HL-60 (cell line): ENCODE data around the gene MEIOSIN.

Experiments used
- DNase-seq, 2 experiments: peaks; one replicate each; pipeline ENCODE4 v3.0.0-alpha.2; 2010 to 2020; ENCODE audit warnings: low read depth in 1 of 2, low spot score in 1 of 2
- H3K27ac ChIP-seq: fragments of 250-450 bp; sonication (Bioruptor Pico); replicated peaks from 2 replicates; pipeline ENCODE4 v1.5.1; 2020; ENCODE audit warnings: mild to moderate bottlenecking, moderate library complexity
- H3K27me3 ChIP-seq: fragments of 250-450 bp; sonication (Bioruptor Pico); 2 replicates; pipeline ENCODE4 v1.5.1; 2021; ENCODE audit warnings: mild to moderate bottlenecking, moderate library complexity; ENCODE audit not compliant: insufficient read depth, poor library complexity, severe bottlenecking
- H3K4me3 ChIP-seq: replicated peaks from 2 replicates; pipeline ENCODE4 v1.5.1; 2011; ENCODE audit warnings: mild to moderate bottlenecking, control low read depth, low read length; ENCODE audit not compliant: insufficient read depth
- GABPA ChIP-seq: IDR thresholded peaks from 2 replicates; pipeline ENCODE4 v1.6.1; 2012; ENCODE audit warnings: low read depth
- POLR2AphosphoS5 ChIP-seq: IDR thresholded peaks from 2 replicates; pipeline ENCODE4 v1.6.1; 2012; ENCODE audit warnings: low read depth
- SPI1 ChIP-seq: IDR thresholded peaks from 2 replicates; pipeline ENCODE4 v1.6.1; 2012; ENCODE audit warnings: low read depth, mild to moderate bottlenecking, borderline replicate concordance
- TF ChIP-seq, protein P1 (sequence below): IDR thresholded peaks from one replicate; pipeline ENCODE4 v1.5.1; 2011; ENCODE audit warnings: low read length, control low read depth, inconsistent platforms; ENCODE audit not compliant: insufficient read depth
- TF ChIP-seq, protein P2 (sequence below): IDR thresholded peaks from 2 replicates; pipeline ENCODE4 v1.6.1; 2012; ENCODE audit warnings: low read depth; ENCODE audit not compliant: insufficient replicate concordance

The MEIOSIN gene

DNA sequence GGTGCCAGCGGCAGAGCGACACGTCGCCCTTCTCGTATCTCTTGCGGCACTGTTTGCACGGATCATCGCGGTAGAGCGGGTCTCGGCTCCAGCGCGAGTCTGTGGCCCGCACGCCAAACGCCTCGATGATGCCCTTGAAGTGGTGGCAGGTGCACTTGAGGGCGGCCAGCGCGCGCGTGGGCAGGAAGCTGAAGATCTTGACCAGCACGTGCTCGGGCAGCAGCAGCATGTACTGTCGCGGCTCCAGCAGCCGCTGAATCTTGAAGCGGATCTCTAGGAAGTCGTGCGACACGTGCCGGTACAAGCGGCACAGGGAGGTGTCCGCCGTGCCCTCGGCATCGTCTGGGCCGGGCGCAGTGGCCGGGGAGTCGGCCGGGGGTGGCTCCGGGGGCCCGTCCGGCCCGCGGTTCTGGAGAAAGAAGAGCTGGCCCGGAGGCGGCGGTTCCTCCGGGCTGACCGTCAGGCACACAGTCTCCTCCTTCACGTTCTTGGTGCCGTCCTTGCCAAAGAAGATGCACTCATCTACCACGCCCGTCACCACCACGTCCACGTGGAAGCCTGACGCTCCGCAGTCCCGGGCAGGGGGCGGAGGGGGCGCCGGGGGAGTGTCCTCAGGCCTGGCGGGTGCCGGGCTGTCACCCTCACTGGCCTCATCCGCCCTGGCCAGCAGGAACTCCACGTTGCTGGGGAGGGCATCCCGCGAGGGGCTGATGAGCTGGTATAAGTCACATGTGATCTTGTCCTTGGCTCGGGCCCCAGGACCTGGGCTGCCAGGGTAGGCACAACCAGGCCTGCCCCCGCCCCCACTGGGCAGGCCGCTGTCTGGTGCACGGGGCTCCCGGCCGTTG, 21.2 kb upstream of the MEIOSIN start:
- no peak for TF ChIP-seq SPI1
- no peak for TF ChIP-seq POLR2AphosphoS5
- TF ChIP-seq, protein P1, sequence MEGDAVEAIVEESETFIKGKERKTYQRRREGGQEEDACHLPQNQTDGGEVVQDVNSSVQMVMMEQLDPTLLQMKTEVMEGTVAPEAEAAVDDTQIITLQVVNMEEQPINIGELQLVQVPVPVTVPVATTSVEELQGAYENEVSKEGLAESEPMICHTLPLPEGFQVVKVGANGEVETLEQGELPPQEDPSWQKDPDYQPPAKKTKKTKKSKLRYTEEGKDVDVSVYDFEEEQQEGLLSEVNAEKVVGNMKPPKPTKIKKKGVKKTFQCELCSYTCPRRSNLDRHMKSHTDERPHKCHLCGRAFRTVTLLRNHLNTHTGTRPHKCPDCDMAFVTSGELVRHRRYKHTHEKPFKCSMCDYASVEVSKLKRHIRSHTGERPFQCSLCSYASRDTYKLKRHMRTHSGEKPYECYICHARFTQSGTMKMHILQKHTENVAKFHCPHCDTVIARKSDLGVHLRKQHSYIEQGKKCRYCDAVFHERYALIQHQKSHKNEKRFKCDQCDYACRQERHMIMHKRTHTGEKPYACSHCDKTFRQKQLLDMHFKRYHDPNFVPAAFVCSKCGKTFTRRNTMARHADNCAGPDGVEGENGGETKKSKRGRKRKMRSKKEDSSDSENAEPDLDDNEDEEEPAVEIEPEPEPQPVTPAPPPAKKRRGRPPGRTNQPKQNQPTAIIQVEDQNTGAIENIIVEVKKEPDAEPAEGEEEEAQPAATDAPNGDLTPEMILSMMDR = no peak
- TF ChIP-seq GABPA = no peak
- TF ChIP-seq, protein P2, sequence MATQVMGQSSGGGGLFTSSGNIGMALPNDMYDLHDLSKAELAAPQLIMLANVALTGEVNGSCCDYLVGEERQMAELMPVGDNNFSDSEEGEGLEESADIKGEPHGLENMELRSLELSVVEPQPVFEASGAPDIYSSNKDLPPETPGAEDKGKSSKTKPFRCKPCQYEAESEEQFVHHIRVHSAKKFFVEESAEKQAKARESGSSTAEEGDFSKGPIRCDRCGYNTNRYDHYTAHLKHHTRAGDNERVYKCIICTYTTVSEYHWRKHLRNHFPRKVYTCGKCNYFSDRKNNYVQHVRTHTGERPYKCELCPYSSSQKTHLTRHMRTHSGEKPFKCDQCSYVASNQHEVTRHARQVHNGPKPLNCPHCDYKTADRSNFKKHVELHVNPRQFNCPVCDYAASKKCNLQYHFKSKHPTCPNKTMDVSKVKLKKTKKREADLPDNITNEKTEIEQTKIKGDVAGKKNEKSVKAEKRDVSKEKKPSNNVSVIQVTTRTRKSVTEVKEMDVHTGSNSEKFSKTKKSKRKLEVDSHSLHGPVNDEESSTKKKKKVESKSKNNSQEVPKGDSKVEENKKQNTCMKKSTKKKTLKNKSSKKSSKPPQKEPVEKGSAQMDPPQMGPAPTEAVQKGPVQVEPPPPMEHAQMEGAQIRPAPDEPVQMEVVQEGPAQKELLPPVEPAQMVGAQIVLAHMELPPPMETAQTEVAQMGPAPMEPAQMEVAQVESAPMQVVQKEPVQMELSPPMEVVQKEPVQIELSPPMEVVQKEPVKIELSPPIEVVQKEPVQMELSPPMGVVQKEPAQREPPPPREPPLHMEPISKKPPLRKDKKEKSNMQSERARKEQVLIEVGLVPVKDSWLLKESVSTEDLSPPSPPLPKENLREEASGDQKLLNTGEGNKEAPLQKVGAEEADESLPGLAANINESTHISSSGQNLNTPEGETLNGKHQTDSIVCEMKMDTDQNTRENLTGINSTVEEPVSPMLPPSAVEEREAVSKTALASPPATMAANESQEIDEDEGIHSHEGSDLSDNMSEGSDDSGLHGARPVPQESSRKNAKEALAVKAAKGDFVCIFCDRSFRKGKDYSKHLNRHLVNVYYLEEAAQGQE = no peak
- H3K4me3 ChIP-seq = no peak overlapping the region
- no peaks in the 10 kb centered on the region for H3K27me3 ChIP-seq
- no peak overlapping the region for H3K27ac ChIP-seq
- no peak for DNase-seq

DNA sequence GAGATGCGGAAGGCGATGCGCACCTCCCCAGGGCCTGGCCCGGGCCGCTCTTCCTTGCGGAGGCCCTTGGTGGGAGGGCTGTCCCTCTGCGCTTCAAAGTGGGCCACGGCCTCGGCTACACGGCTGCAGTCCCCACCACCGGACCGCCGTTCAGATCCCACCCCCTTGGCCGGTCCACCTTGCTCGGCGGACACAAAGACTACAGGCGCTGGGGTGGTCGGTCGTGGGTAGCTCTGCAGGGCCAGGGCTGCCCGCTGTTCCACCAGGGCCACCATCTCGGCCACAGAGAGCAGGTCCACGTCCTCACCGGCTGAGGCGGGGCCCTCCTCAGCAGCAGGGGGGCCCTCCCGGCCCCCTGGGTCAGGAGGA, 20.6 kb upstream of the MEIOSIN start:
- H3K4me3 ChIP-seq = no peak overlapping the region
- DNase-seq = no peak
- H3K27me3 ChIP-seq = no peaks in the 10 kb centered on the region
- no peak overlapping the region for H3K27ac ChIP-seq
- TF ChIP-seq, protein P2 = no peak
- TF ChIP-seq GABPA (no peak), SPI1 (no peak), POLR2AphosphoS5 (no peak)
- TF ChIP-seq, protein P1 = no peak

DNA sequence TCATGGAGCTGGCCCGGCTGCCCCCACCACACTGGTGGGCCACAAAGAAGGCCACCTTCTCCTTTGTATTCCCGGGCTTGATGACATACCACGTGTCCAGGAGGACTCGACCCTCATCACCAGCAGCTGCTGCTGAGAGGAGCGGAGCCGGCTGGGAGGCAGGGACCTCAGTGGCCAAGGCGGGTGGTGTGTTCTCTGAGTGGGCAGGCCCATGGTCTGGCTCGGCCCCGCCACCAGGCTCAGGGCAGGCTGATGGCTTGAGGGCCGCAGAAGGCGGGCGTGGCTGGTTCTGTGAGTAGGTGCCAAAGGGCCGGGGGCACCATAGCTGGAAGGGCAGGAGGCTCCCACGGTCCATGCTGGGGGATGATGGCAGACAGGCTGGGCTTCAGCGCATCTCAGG, 20.1 kb upstream of the MEIOSIN start:
- no peak overlapping the region for H3K27ac ChIP-seq
- no peaks in the 10 kb centered on the region for H3K27me3 ChIP-seq
- no peak for TF ChIP-seq GABPA
- TF ChIP-seq POLR2AphosphoS5 = no peak
- TF ChIP-seq SPI1 = no peak
- TF ChIP-seq, protein P2 = no peak
- TF ChIP-seq, protein P1 = no peak
- H3K4me3 ChIP-seq = no peak overlapping the region
- no peak for DNase-seq
